GM13977 (cell line): ENCODE measurements around the gene DEGS2.

Source experiments
- DNase-seq: peaks from one replicate; pipeline ENCODE4 v3.0.0; 2012; ENCODE audit warnings: low spot score
- CTCF ChIP-seq: IDR thresholded peaks from 2 replicates; pipeline ENCODE4 v1.5.1; 2012; ENCODE audit warnings: mild to moderate bottlenecking, control low read depth; ENCODE audit not compliant: insufficient read depth; ENCODE audit errors: extremely low read depth, missing control alignments
- in situ Hi-C: fragments of 300-500 bp; cut with MboI; formaldehyde crosslinking; loops from one replicate; pipeline ENCODE4 v1.12.0; 2022; ENCODE audit warnings: low sequenced_read_pairs, low pct_unique_long_range_greater_than_20kb, mixed read lengths, inconsistent platforms; ENCODE audit not compliant: unreplicated experiment

Gene DEGS2

GRCh38 chr14:100200311-100200710, 40.9 kb upstream of the DEGS2 start:
- DNase-seq, result no peak
- no peak for TF ChIP-seq CTCF
- in situ Hi-C loops, result no loop called here

- DNase-seq, result no peak
- TF ChIP-seq CTCF, result no peak
- in situ Hi-C loops, result no loop called here
These were observed 39.9 kb upstream of the DEGS2 start for GRCh38 chr14:100199240-100199860.

- in situ Hi-C loops, result no loop called here
- peak; percentile 51 for DNase-seq
- peak; percentile 25 for TF ChIP-seq CTCF
These were observed 34.2 kb upstream of the DEGS2 start for GRCh38 chr14:100193417-100194357.

- DNase-seq, result peak; percentile 99
- peak; percentile 96 for TF ChIP-seq CTCF
- in situ Hi-C loops, result no loop called here
These were observed 33.4 kb upstream of the DEGS2 start for GRCh38 chr14:100192672-100193416.

GRCh38 chr14:100192250-100192671, 32.8 kb upstream of the DEGS2 start:
- no peak for DNase-seq
- TF ChIP-seq CTCF, result no peak
- in situ Hi-C loops, result no loop called here

GRCh38 chr14:100191584-100192249, 32.3 kb upstream of the DEGS2 start:
- in situ Hi-C loops, result no loop called here
- no peak for DNase-seq
- TF ChIP-seq CTCF, result no peak
